Esophagus (tissue), 2 donors: ENCODE measurements around the gene IL18RAP. TPM values are rescaled to one million over a fixed set of nuclear protein-coding genes. Genes with fewer than 3 reads are reported as not detected.

Experiments
- H3K27ac ChIP-seq, 2 donors: one replicate each; pipeline ENCODE4 v1.5.1; 2013; ENCODE audit warnings: low read depth in 2 of 2, mild to moderate bottlenecking in 2 of 2, inconsistent platforms in 1 of 2, low read length in 1 of 2, moderate library complexity in 1 of 2
- H3K27me3 ChIP-seq, 2 donors: one replicate each; pipeline ENCODE4 v1.6.1; 2013; ENCODE audit warnings: low read length in 2 of 2, control low read depth in 1 of 2, mild to moderate bottlenecking in 1 of 2; ENCODE audit not compliant: insufficient read depth in 2 of 2, control insufficient read depth in 1 of 2
- H3K36me3 ChIP-seq, 2 donors: one replicate each; pipeline ENCODE4 v1.6.1; 2013; ENCODE audit warnings: low read length in 1 of 2; ENCODE audit not compliant: control insufficient read depth in 2 of 2, insufficient read depth in 2 of 2
- H3K4me1 ChIP-seq, 2 donors: one replicate each; pipeline ENCODE4 v1.6.1; 2013; ENCODE audit warnings: low read length in 1 of 2; ENCODE audit not compliant: control insufficient read depth in 2 of 2, insufficient read depth in 2 of 2
- H3K4me3 ChIP-seq, 2 donors: one replicate each; pipeline ENCODE4 v1.5.1; 2013; ENCODE audit warnings: low read length in 2 of 2, mild to moderate bottlenecking in 2 of 2, low read depth in 1 of 2, moderate library complexity in 1 of 2
- H3K9me3 ChIP-seq, 2 donors: one replicate each; pipeline ENCODE4 v1.6.1; 2013; ENCODE audit warnings: mild to moderate bottlenecking in 2 of 2, low read depth in 1 of 2, low read length in 1 of 2, moderate library complexity in 1 of 2; ENCODE audit not compliant: control insufficient read depth in 2 of 2, insufficient read depth in 1 of 2
- WGBS, 2 donors: extraction: QIAGEN DNeasy Blood & Tissue Kit; methylation state at CpG; one replicate each; pipeline ENCODE4 v1.1.7; 2013; 5-methylcytosine and 5-hydroxymethylcytosine counted together
- polyA plus RNA-seq, 2 donors: library from polyadenylated mRNA; stranded (reverse); fragments of 200-250 nt; gene quantifications; one replicate each; pipeline ENCODE4 v1.2.3, GENCODE V29; 2013
- donor health status: healthy with polysubstance abuse.
- donor health status: Bipolar disorder and iron deficiency.

The IL18RAP gene
- polyA plus RNA-seq, 2 donors, result 0.55 to 1.2 TPM

GRCh38 chr2:102392942-102393341, 30.0 kb upstream of the IL18RAP start:
- Histone ChIP-seq H3K9me3 (no peaks in the 10 kb centered on the region), H3K4me1 (peaks cover 0 to 2% of the 10 kb centered on the region in 2 donors), H3K27me3 (no peaks in the 10 kb centered on the region), H3K36me3 (no peaks in the 10 kb centered on the region), H3K27ac (no peak overlapping the region), H3K4me3 (no peak overlapping the region)
- 22 to 33% methylated on average over 1 of the region's 1 CpG for WGBS, 2 donors

GRCh38 chr2:102396012-102396411, 26.9 kb upstream of the IL18RAP start:
- peaks cover 0 to 2% of the 10 kb centered on the region in 2 donors for H3K4me1 ChIP-seq
- H3K27me3 ChIP-seq, result no peaks in the 10 kb centered on the region
- no peaks in the 10 kb centered on the region for H3K36me3 ChIP-seq
- WGBS, 2 donors, result 70 to 86% methylated on average over 2 of the region's 2 CpGs
- no peaks in the 10 kb centered on the region for H3K9me3 ChIP-seq
- no peak overlapping the region for H3K4me3 ChIP-seq
- H3K27ac ChIP-seq, result no peak overlapping the region

- Histone ChIP-seq H3K4me3 (no peak overlapping the region), H3K36me3 (no peaks in the 10 kb centered on the region), H3K27me3 (no peaks in the 10 kb centered on the region), H3K9me3 (no peaks in the 10 kb centered on the region), H3K27ac (no peak overlapping the region), H3K4me1 (peaks cover 0 to 2% of the 10 kb centered on the region in 2 donors)
- WGBS, 2 donors, result 72 to 81% methylated on average over 6 of the region's 6 CpGs
Measured at GRCh38 chr2:102397209-102397608, 25.8 kb upstream of the IL18RAP start.

- no peaks in the 10 kb centered on the region for H3K9me3 ChIP-seq
- H3K27me3 ChIP-seq, result no peaks in the 10 kb centered on the region
- no peaks in the 10 kb centered on the region for H3K36me3 ChIP-seq
- no peak overlapping the region for H3K27ac ChIP-seq
- peaks cover 0 to 2% of the 10 kb centered on the region in 2 donors for H3K4me1 ChIP-seq
- WGBS, 2 donors, result 84 to 87% methylated on average over 7 of the region's 7 CpGs
- H3K4me3 ChIP-seq, result no peak overlapping the region
Measured at GRCh38 chr2:102399499-102400141, 23.3 kb upstream of the IL18RAP start.

GRCh38 chr2:102401456-102401855, 21.5 kb upstream of the IL18RAP start:
- no peaks in the 10 kb centered on the region for H3K9me3 ChIP-seq
- H3K27ac ChIP-seq, result no peak overlapping the region
- no peaks in the 10 kb centered on the region for H3K27me3 ChIP-seq
- H3K36me3 ChIP-seq, result no peaks in the 10 kb centered on the region
- H3K4me1 ChIP-seq, result peaks cover 0 to 2% of the 10 kb centered on the region in 2 donors
- H3K4me3 ChIP-seq, result no peak overlapping the region

GRCh38 chr2:102401865-102402264, 21.1 kb upstream of the IL18RAP start:
- no peaks in the 10 kb centered on the region for H3K9me3 ChIP-seq
- H3K4me1 ChIP-seq, result peaks cover 0 to 2% of the 10 kb centered on the region in 2 donors
- no peaks in the 10 kb centered on the region for H3K36me3 ChIP-seq
- H3K27ac ChIP-seq, result no peak overlapping the region
- WGBS, 2 donors, result 91 to 92% methylated on average over 2 of the region's 2 CpGs
- no peak overlapping the region for H3K4me3 ChIP-seq
- no peaks in the 10 kb centered on the region for H3K27me3 ChIP-seq

- H3K27me3 ChIP-seq, result no peaks in the 10 kb centered on the region
- 90 to 93% methylated on average over 3 of the region's 3 CpGs for WGBS, 2 donors
- no peak overlapping the region for H3K27ac ChIP-seq
- H3K4me1 ChIP-seq, result no peaks in the 10 kb centered on the region
- H3K9me3 ChIP-seq, result no peaks in the 10 kb centered on the region
- H3K4me3 ChIP-seq, result no peak overlapping the region
- no peaks in the 10 kb centered on the region for H3K36me3 ChIP-seq
Measured at GRCh38 chr2:102410952-102411351, 12.0 kb upstream of the IL18RAP start.

- 86 to 87% methylated on average over 3 of the region's 3 CpGs for WGBS, 2 donors
- Histone ChIP-seq H3K27me3 (no peaks in the 10 kb centered on the region), H3K27ac (no peak overlapping the region), H3K4me3 (no peak overlapping the region), H3K9me3 (no peaks in the 10 kb centered on the region), H3K4me1 (no peaks in the 10 kb centered on the region), H3K36me3 (no peaks in the 10 kb centered on the region)
Measured at GRCh38 chr2:102412199-102412598, 10.8 kb upstream of the IL18RAP start.

GRCh38 chr2:102417946-102418345, 5.0 kb upstream of the IL18RAP start:
- H3K27me3 ChIP-seq, result no peaks in the 10 kb centered on the region
- WGBS, 2 donors, result 70 to 81% methylated on average over 1 of the region's 1 CpG
- no peaks in the 10 kb centered on the region for H3K4me1 ChIP-seq
- H3K27ac ChIP-seq, result no peak overlapping the region
- H3K4me3 ChIP-seq, result no peak overlapping the region
- no peaks in the 10 kb centered on the region for H3K9me3 ChIP-seq
- H3K36me3 ChIP-seq, result no peaks in the 10 kb centered on the region

- H3K27ac ChIP-seq, result no peak overlapping the region
- H3K36me3 ChIP-seq, result no peaks in the 10 kb centered on the region
- 51 to 52% methylated on average over 2 of the region's 2 CpGs for WGBS, 2 donors
- no peaks in the 10 kb centered on the region for H3K4me1 ChIP-seq
- H3K9me3 ChIP-seq, result no peaks in the 10 kb centered on the region
- no peaks in the 10 kb centered on the region for H3K27me3 ChIP-seq
- no peak overlapping the region for H3K4me3 ChIP-seq
Measured at GRCh38 chr2:102418421-102418961, 4.5 kb upstream of the IL18RAP start.
